Activated CD8-positive, alpha-beta T cell treated with anti-CD3 and anti-CD28 coated beads for 36 hours (primary cell): ENCODE measurements around the gene CLSTN2. TPM values are rescaled to one million over a fixed set of nuclear protein-coding genes. Genes with fewer than 3 reads are reported as not detected.

Experiments
- ATAC-seq: fragments of 200-7000 bp; cut with Tn5 transposase; one replicate; pipeline ENCODE4 v1.10.0; 2021; ENCODE audit warnings: mild to moderate bottlenecking, moderate library complexity
- CTCF ChIA-PET: fragments of 350-600 bp; sonication (Branson Sonifier 250); formaldehyde crosslinking; loops from one replicate; lab custom pipeline; 2021; ENCODE audit warnings: antibody characterized with exemption; lab: Charles Lee
- POLR2A ChIA-PET: fragments of 350-600 bp; sonication (Branson Sonifier 250); formaldehyde crosslinking; loops from one replicate; lab custom pipeline; 2021; ENCODE audit warnings: antibody characterized with exemption; lab: Charles Lee
- DNase-seq: peaks from one replicate; pipeline ENCODE4 v3.0.0-alpha.2; 2020
- H3K27ac Mint-ChIP-seq: one replicate; pipeline ENCODE4 v1.8.0; 2021; ENCODE audit warnings: mild to moderate bottlenecking, mixed read lengths
- H3K27me3 Mint-ChIP-seq: one replicate; pipeline ENCODE4 v1.8.0; 2021; ENCODE audit warnings: mixed read lengths
- H3K36me3 Mint-ChIP-seq: one replicate; pipeline ENCODE4 v1.8.0; 2021; ENCODE audit warnings: low read depth, mixed read lengths
- H3K4me1 Mint-ChIP-seq: one replicate; pipeline ENCODE4 v1.8.0; 2021; ENCODE audit warnings: low read depth, mixed read lengths
- H3K4me3 Mint-ChIP-seq: one replicate; pipeline ENCODE4 v1.8.0; 2021; ENCODE audit warnings: mild to moderate bottlenecking, moderate library complexity, mixed read lengths
- H3K9me3 Mint-ChIP-seq: one replicate; pipeline ENCODE4 v1.8.0; 2021; ENCODE audit warnings: mixed read lengths
- CTCF ChIP-seq: fragments of 200-600 bp; IDR thresholded peaks from one replicate; pipeline ENCODE4 v1.8.0; 2022; ENCODE audit warnings: antibody characterized with exemption, mild to moderate bottlenecking
- intact Hi-C: fragments of 100-400 bp; cut with micrococcal nuclease; formaldehyde crosslinking; loops from one replicate; pipeline ENCODE4 v1.10.0; 2022
- total RNA-seq, 2 experiments: library from RNA; stranded (reverse); gene quantifications; one replicate each; pipeline ENCODE4 v1.2.3, GENCODE V29; 2021

The CLSTN2 gene
- total RNA-seq, 2 experiments from 2014 or later = not detected

GRCh38 chr3:140597792-140598191, 662.8 kb downstream of the CLSTN2 start:
- no peak for TF ChIP-seq CTCF
- ATAC-seq (no peak), DNase-seq (no peak)
- Mint-ChIP-seq H3K36me3 (no peaks in the 10 kb centered on the region), H3K4me3 (no peak overlapping the region), H3K4me1 (no peaks in the 10 kb centered on the region), H3K27me3 (peaks cover 4% of the 10 kb centered on the region), H3K27ac (no peak overlapping the region), H3K9me3 (no peaks in the 10 kb centered on the region)
- ChIA-PET POLR2A (no interaction called here), CTCF (no interaction called here)
- intact Hi-C loops = no loop called here

- H3K4me1 Mint-ChIP-seq = no peaks in the 10 kb centered on the region
- H3K27ac Mint-ChIP-seq = no peak overlapping the region
- ATAC-seq (no peak), DNase-seq (no peak)
- ChIA-PET POLR2A (no interaction called here), CTCF (no interaction called here)
- no peak overlapping the region for H3K4me3 Mint-ChIP-seq
- TF ChIP-seq CTCF = no peak
- intact Hi-C loops = no loop called here
- no peaks in the 10 kb centered on the region for H3K9me3 Mint-ChIP-seq
- peaks cover 3% of the 10 kb centered on the region for H3K27me3 Mint-ChIP-seq
- no peaks in the 10 kb centered on the region for H3K36me3 Mint-ChIP-seq
Measured at GRCh38 chr3:140599009-140599408, 664.0 kb downstream of the CLSTN2 start.

- ChIA-PET CTCF (no interaction called here), POLR2A (no interaction called here)
- Mint-ChIP-seq H3K4me1 (no peaks in the 10 kb centered on the region), H3K4me3 (no peak overlapping the region), H3K27me3 (peaks cover 3% of the 10 kb centered on the region), H3K27ac (no peak overlapping the region), H3K9me3 (no peaks in the 10 kb centered on the region), H3K36me3 (no peaks in the 10 kb centered on the region)
- DNase-seq (no peak), ATAC-seq (no peak)
- intact Hi-C loops = no loop called here
- no peak for TF ChIP-seq CTCF
Measured at GRCh38 chr3:140599496-140599895, 664.5 kb downstream of the CLSTN2 start.

- ATAC-seq = no peak
- Mint-ChIP-seq H3K27me3 (no peaks in the 10 kb centered on the region), H3K4me3 (no peak overlapping the region), H3K4me1 (no peaks in the 10 kb centered on the region), H3K9me3 (no peaks in the 10 kb centered on the region), H3K36me3 (no peaks in the 10 kb centered on the region), H3K27ac (no peak overlapping the region)
- DNase-seq = no peak
- TF ChIP-seq CTCF = no peak
- POLR2A ChIA-PET = no interaction called here
- CTCF ChIA-PET = no interaction called here
- intact Hi-C loops = no loop called here
Measured at GRCh38 chr3:140601881-140602280, 666.9 kb downstream of the CLSTN2 start.

- Mint-ChIP-seq H3K36me3 (no peaks in the 10 kb centered on the region), H3K27me3 (no peaks in the 10 kb centered on the region), H3K4me1 (no peaks in the 10 kb centered on the region), H3K9me3 (no peaks in the 10 kb centered on the region), H3K4me3 (no peak overlapping the region), H3K27ac (no peak overlapping the region)
- ChIA-PET CTCF (no interaction called here), POLR2A (no interaction called here)
- no peak for DNase-seq
- no peak for ATAC-seq
- no peak for TF ChIP-seq CTCF
- intact Hi-C loops = no loop called here
Measured at GRCh38 chr3:140602781-140603180, 667.8 kb downstream of the CLSTN2 start.
